HG03565 (cell line): ENCODE data around the gene ADGRB3.

Experiments
- ATAC-seq: cut with Tn5 transposase; IDR thresholded peaks from one replicate; pipeline ENCODE4 v1.9.1; 2021; ENCODE audit warnings: mild to moderate bottlenecking, moderate library complexity; ENCODE audit not compliant: unreplicated experiment

ADGRB3 gene

DNA sequence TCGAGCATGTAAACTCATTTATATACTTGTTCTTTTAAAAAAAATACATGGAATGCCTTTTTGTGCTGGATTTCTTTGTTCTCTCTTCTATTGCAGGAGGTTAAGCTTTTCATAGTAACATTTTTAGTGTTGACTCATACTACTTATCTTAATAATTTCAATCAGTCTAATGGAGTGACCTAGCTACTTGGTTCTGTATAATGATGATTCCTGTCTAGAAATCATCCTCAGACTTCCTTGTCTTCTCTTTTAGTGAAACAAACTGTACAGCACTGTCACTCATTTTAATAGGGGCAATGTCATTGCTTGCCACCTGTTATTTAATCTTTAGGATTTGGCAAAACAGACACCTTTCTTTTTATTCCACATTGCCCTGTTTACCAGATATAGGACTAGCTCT, 62.3 kb downstream of the ADGRB3 start:
- no peak for ATAC-seq

DNA sequence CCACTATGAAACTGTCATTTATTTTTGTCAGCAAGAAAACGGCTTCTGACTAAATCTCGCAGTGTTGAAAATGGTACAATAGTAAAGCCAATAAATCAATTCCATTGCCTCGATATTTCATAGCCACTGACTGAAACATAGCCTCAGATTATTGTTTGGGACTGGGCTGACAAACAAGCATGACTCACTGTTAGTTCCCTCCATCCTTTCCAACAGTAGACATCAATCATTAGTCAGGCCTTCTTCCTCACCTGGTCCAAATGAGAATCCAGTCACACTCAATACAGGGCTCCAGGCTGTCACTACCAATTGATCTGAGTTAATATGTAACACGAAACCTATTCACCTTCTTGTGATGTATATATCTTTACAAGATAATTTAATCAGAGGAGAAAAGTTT, 66.1 kb downstream of the ADGRB3 start:
- ATAC-seq: no peak

DNA sequence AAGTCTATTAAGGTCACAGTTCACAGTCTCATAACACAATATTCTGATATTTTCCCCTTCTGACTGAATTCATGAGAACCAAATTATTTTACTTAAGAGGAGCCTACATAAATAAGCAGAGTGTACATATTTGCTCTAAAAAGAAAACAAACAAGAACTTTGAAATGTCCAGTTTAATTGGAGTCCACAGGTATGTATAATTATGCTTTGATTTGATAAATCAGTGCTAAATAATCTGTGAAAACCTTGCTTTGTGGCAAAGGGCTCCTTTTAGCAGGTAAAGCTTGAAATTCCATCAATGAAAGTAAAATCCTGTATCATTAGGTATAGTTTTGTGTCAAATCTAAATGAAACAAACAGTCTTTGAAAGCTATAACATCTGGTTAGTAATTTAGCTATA, 69.4 kb downstream of the ADGRB3 start:
- ATAC-seq: no peak

DNA sequence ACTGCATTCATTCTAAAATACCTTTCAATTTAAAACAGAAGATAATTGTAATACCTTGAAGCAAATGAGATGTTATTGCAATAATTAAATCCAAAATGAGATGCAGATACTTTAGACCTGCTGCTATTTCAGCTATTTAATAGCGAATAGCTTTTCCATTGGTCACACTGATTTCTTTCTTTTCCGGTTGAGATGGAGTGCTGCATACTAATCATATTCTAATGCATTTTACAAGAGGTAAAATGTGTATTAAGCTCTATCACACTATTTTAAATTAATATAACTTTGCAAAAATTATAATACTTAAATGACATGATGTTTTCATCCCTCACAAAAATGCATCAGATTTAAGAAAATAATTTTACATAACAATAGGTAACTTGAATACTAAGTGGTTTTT, 74.0 kb downstream of the ADGRB3 start:
- ATAC-seq: no peak

DNA sequence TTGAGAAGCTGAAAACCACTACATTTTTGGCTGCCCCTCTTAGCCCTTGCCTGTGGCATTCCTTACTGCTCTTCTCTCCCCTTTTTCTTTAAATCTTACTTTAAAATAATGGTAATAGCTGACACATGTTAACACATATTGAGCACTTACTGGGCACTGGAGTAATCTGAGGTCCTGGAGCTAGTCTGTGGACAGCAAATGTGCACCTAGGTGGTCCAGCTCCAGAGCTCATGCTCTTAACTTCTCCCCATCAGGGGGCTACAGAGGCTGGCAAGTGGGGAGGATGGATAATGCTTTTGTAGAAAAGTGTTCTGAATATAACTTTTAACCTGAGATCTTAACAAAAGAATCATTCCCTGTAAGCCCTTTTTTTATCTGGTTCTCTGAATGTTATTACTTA, 74.8 kb downstream of the ADGRB3 start:
- ATAC-seq: no peak

DNA sequence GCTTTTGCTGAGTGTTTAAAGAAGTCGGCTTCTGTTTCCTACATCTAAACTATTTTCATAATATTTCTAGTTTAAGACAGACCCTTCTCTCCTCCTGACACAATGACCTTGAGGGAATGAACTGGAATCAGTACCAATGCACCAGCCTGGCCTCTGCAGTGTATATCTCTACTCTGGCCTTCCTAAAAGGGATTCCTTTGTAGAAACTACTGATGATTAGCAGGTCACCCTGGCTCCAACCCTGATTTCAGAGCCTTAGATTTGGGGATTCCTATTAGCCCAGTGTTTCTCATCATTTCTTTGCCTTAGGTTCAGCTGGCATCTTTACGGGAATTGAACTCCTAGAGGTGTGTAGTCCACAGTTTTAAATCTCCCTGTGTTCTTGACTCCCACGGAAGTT, 75.4 kb downstream of the ADGRB3 start:
- ATAC-seq: no peak

DNA sequence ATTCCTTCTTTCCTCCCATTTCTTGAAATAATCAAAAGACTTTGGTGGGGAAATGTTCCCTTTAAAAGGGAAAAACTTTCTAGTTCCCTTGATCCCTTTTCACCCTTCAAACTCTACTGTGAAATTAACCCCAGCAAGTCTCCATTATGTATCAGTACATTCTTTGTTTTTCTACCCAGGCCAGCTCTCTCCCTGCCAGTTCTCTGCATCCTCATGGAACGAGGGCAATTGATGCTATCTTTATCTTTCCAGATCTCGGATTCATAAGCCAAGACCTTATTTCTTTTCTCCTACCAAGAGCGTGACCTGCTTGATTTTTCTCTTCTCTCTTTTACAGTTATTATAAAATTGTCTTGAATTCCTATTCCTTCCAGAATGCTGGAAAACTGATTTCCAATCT, 75.8 kb downstream of the ADGRB3 start:
- ATAC-seq: no peak

DNA sequence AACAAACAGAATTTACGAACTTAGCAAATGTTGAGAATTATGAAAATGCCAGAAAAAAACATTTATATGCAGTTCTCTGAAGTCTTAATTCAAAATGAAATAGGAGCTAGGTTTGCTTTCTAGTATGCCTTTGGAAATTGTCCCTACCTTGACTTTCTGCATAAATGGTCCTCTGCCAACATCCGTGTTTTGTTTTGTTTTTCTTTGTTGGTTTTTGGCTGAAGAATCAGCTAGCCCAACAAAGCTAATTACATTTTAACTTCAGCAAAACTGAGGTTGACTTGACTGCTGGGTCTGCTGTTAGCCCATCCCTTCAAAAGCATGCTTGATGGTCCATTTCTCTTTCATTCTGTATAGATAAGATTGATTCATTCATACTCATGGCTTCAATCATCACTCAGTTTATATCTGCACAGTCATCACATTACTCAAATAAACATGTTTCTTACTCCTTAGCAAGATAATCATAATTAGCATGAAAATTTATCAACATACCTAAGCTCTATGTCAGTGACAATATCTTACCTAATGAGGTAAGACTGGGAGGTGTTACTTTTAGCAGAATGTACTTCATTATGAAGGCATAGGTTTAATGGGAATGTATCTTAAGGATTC, 76.4 kb downstream of the ADGRB3 start:
- no peak for ATAC-seq

DNA sequence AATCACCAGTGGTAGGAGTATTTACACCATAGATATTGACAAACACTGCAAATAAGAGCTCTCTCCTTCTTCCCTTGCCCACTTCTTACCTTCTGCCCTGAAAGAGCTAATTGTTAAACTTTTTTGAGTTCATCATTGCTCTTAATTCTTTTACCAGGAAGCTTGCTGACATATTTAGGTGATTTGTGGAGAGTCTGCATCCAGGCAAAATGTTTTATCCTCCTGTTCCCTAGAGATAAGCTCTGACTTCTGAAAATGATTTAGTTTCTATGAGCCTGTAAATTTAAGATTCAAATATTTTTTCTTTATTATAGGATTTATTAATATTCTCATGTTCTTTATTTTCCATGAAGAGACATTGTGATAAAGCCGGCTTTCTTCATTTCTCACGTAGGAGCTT, 81.5 kb downstream of the ADGRB3 start:
- ATAC-seq: no peak

DNA sequence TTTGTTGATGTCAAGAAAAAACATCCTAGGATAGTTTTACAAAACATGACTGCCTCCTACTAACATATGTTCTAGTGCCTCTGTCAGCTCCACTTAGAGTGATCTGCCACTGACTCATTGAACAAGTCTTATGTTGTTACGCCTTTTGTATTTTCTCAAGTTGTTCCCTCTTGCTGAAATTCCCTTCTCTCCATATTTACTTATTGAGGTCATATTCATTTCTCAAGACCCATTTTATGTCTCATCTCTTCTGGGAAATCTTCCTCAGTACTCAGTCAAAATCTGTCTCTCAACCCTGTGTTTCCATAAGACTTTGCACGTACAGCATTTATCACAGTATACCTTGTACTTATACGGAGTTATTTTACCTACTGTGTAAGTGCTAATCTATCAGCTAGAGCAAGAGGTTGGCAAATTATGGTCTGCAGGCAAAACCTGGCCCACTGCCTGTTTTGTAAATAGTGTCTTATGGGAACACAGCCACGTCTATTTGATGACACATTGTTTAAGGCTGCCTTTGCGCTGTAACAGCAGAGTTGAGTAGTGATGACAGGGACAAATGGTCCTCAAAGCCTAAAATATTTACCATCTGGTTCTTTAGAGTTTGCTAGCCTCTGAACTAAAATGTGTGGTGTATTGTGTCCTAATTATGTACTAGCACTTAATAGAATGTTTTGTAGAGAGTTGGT, 83.4 kb downstream of the ADGRB3 start:
- ATAC-seq: no peak

DNA sequence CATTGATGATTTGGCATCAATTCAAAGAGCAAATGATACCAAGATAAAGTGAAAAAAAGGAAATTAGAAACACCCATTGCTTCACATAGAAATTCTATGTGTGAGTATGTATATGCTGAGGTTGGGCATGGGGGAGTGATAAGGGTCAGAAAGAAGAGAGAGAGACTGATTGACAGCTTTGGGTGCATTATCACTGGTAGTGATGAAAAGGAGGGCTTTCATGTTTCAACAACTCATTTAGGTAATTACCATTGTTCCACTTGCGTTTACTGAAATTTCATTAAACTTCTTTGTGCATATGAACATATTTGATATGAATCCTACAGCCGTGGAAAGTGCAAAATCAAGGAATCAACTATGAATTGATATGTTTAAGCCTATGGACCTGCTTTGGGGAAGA, 84.7 kb downstream of the ADGRB3 start:
- ATAC-seq: no peak

DNA sequence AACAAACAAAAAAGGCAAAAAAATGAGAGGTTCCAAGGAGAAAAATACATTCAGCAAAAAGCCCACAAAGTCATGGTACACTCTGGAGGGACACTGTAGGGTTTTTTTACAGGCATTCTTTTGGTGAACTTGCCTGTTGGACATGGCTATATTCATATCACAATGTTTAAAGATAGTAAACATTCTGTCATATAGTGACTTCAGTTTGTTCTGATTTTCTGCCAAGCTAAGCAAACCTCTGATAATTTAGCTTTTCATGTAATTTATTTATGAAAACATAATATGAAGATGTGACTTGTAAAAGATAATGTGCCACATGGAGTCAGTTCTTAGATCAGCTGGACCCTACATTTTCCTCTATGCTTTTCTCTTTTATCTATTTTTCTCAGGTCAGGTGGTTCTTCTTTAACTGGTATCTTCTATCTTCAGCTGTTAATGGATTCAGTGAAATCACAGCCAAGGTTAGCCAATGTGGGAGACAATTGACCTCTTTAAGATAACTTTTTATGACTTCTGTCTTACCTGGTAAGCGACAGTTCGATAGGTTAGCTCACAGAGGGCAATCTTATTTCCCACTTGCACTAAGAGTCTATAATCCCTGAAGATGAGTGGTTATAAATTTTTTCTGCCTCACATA, 87.9 kb downstream of the ADGRB3 start:
- ATAC-seq: no peak

DNA sequence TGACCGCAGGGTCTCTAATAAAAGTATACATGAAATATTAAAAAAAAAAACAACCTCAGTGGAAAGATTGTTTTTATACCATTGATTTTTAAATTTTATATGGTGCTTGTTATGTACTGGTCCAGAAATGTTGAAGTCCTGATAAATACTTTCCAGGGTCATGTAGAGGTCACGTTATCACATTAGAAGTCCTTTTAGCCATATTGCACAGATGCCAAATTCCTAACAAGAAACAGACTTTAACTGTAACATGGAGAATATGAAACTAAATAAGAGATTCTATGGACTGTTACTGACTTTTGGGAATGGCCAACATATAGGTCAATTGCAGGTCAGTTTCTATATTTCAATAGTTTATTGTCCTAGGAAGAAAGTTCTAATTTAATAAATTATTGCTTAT, 89.0 kb downstream of the ADGRB3 start:
- ATAC-seq: no peak

DNA sequence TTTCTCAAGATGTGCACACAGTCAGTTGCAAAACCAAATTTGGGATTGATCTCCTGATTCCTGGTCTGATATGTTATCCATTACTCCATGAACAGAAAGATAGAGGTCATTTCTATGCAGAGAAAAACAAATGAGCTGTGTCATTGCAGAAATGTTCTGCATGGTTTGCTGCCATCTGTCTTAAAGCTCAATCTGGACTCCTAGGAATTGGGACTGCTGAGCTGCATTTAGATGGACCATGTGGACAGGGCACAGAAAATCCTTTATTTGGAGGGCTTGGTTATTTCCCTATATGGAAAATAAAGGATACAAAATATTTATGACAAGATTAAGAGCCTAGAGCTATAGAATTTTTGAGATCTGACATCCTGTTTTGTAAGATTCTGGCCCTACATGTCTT, 91.3 kb downstream of the ADGRB3 start:
- ATAC-seq: no peak

DNA sequence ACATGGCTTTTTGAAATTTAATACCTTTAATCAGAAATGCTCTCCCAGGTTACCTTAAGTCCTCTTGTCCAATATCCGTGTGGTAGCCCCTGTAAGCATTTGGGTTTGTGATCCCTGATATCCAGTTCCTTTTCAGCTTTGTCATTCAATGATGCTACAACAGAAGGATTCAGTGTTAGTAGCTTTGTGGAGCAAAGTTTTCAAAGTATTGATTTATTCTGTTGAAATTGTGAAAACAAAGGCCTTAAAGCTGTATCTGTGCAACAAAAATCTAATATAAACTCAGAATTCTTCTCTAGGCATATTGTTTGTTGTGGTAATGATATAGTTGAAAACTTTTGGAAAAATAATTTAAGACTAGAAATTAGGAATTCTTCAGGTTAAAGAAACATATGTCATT, 91.9 kb downstream of the ADGRB3 start:
- ATAC-seq: no peak

DNA sequence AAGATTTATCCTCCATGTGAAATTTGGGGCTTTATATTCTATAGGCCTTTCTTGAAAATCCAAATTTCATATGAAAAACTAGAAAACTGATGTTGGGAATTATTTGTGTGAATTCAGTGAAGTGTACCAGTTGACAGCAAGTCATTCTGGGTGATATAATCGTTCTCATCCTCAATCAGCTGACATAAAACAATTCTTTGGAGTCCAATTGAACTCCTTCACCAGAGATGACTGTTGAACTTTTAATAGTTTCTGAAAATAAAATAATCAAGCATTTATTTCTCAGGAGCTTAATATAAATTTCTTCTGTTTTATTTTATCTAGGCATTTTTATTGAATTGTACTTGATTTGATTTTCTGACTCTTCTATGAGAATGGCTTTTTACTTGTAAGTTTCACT, 92.6 kb downstream of the ADGRB3 start:
- ATAC-seq: no peak

DNA sequence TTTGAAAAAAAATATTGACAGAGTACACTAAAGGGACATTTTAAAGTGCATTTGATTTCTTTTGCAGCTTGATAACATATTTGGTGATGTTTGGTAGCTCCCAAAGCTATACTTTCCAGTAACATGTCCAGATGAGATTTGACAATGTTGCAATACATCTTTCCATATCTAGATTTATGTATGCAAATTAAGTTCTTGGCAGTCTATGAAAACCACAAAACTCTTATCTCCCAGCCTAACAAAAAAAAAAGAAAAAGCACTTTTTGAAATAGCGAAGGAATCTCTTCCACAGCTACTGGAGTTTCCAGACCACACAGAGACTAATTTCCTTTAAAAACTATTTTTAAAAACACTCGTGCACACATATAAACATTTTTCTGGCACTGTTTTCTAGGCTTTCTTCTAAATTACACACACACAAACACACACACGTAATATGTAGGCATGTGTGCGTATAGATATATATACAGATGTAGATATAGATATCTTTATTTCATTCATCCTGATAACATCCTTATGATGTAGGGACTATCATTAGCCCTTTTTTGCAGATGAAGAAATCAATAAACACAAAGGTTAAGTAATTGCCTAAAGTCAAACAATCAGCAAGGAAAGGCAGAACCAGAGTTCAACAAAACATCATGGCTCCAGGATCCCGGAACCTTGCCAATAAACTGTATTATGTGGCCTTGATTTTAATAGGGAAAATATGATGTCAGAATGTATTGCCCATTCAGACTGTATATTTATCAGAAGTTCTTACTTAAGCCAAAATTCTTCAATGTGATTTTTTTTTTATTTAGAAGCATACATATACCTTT, 93.3 kb downstream of the ADGRB3 start:
- ATAC-seq: no peak

DNA sequence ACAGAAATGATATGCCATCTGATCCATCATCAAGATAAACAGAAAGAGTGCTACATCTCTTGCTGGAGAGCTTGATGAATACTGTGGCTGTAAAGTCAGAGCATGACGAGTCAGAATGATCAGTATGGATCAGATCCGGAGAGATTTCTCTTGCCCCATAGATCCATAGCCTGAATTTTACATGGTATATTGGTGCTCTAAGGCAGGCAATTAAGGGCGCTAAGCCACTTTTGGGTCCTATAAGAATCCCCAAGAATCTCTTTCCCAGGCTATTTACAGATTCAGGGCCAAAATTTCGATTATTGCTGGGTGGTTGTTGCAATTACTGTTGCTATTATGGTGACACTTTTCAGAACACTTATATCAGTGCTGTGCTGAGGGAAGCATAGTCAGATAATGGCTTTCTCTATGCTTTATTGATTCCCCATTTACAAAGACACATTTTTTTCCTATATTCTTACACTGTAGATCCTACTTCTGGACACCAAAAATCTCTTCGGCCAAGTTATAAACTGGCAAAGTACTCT, 94.4 kb downstream of the ADGRB3 start:
- ATAC-seq: no peak

DNA sequence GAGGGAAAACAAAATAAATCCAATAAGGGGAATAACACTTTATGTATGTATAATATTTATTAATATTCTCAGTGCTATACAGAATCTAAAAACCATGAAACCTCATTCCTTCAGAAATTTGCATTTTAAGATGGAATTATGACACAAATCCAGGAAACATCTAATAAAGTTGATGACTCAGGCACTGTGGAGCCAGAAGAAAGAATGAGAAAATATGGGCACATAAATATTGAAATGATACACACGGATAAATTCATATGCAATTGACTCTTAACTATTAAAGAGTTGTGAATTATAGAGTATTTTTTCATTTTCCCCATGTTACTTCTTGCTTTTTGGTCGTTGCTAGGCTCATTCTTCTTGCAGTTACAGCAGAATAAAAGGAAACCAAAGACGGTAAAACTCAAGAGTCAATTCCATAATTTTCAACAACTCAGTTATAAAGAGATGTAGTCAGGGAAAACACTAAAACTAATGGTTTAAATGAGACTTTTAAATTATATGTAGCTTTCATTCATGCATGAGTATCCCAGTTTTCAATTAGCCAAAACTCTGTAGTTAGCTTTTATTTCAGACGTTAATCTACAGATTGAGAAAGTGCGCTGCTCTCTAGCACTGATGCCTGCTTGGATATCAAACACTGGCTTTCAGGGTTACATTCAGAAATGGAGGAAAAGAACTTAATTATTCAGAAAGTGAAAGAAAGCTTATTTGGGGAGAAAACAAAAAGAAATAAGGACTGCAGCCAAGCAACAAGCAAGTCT, 95.4 kb downstream of the ADGRB3 start:
- ATAC-seq: no peak

DNA sequence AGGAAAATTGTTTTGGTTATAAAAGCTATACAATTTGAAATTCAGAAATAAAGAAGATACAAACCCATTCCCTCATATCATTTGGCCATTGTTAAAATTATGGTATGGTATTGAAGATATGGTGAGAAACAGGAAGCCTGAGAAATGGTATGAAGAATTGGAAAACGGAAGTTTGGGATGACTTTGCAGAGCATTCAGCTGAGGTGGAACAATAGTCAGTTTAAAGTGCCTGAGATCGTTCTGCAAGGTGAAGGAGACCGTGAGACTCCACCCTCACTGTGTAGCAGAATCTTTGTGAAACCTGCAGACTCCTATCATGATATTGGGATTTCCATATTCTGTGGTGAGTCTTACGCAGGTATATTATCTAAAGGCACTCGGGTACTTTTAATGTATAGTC, 97.3 kb downstream of the ADGRB3 start:
- ATAC-seq: no peak

DNA sequence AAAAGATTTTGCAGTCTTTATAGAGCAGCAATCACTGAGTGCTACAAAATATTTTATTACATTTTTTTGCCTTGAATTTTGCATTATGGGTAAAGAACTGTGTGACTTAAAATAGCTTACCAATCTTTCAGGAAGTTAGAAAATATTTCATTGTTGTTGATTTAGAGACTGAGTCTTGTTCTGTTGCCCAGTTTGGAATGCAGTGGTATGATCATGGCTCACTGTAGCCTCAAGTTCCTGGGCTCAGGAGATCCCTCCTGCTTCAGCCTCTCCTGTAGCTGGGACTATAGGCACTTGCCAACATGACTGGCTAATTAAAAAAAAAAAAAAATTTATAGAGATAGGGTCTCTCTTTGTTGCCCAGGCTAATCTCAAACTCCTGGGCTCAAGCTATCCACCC, 100.8 kb downstream of the ADGRB3 start:
- no peak for ATAC-seq
